ENCODE measurements around the gene GATA5.
"Not testable (repeated sequence)": the region's sequence is repeated elsewhere in the genome, so short reads cannot be mapped to it uniquely, and the experiment has no call there.

GATA5 gene

GRCh38 chr20:62428396-62429295 is 47.1 kb downstream of the GATA5 start:
- no peak for DNase-seq

- DNase-seq: no peak
These were observed 47.8 kb downstream of the GATA5 start for GRCh38 chr20:62428002-62428372.

- no peak for DNase-seq
These were observed 48.4 kb downstream of the GATA5 start, which contains the start of gene RBBP8NL for GRCh38 chr20:62427172-62428001. TSS of gene RBBP8NL (minus strand) at chr20:62427539. CDS start at chr20:62419647, 7,892 bp downstream.

GRCh38 chr20:62426699-62427131 is 49.1 kb downstream of the GATA5 start:
- no peak for DNase-seq

GRCh38 chr20:62426059-62426348 is 49.8 kb downstream of the GATA5 start:
- DNase-seq: not testable (repeated sequence)

- no peak for DNase-seq
These were observed 50.3 kb downstream of the GATA5 start for GRCh38 chr20:62425281-62426058.

- no peak for DNase-seq
These were observed 51.3 kb downstream of the GATA5 start for GRCh38 chr20:62424249-62425107.

- no peak for DNase-seq
These were observed 52.5 kb downstream of the GATA5 start for GRCh38 chr20:62423326-62423706.

GRCh38 chr20:62422636-62423325 is 53.0 kb downstream of the GATA5 start:
- no peak for DNase-seq

GRCh38 chr20:62421716-62421990 is 54.1 kb downstream of the GATA5 start:
- DNase-seq: no peak

- no peak for DNase-seq
These were observed 54.7 kb downstream of the GATA5 start for GRCh38 chr20:62420846-62421715.

GRCh38 chr20:62419759-62420158 is 56.0 kb downstream of the GATA5 start:
- no peak for DNase-seq

- DNase-seq: no peak
These were observed 56.9 kb downstream of the GATA5 start for GRCh38 chr20:62418709-62419487.

- DNase-seq: no peak
These were observed 57.6 kb downstream of the GATA5 start for GRCh38 chr20:62417981-62418708.

GRCh38 chr20:62416651-62417637 is 58.9 kb downstream of the GATA5 start:
- DNase-seq: no peak

GRCh38 chr20:62415354-62416111 is 60.3 kb downstream of the GATA5 start:
- DNase-seq: no peak
